Effector CD4-positive, alpha-beta T cell (primary cell): ENCODE results near the gene FICD.
A peak's percentile ranks its signal among the peaks of the same experiment; 100 is the strongest.

Experiments
- DNase-seq: peaks from one replicate; pipeline ENCODE4 v3.0.0-alpha.2; 2020

The FICD gene

GRCh38 chr12:108502922-108503321 lies 12.2 kb upstream of the FICD start:
- no peak for DNase-seq

- no peak for DNase-seq
Measured at GRCh38 chr12:108505129-108505528, 9.9 kb upstream of the FICD start.

- DNase-seq, result no peak
Measured at GRCh38 chr12:108507971-108508642, 7.0 kb upstream of the FICD start.

- no peak for DNase-seq
Measured at GRCh38 chr12:108509806-108510205, 5.3 kb upstream of the FICD start.

- DNase-seq, result no peak
Measured at GRCh38 chr12:108510836-108511235, 4.2 kb upstream of the FICD start.

GRCh38 chr12:108511633-108512540 lies 3.2 kb upstream of the FICD start:
- peak; percentile 66 for DNase-seq

- no peak for DNase-seq
Measured at GRCh38 chr12:108514468-108514972, 557 bp upstream of the FICD start.

GRCh38 chr12:108515916-108516315 lies 839 bp downstream of the FICD start:
- DNase-seq, result no peak

GRCh38 chr12:108516511-108517275 lies 1.6 kb downstream of the FICD start:
- no peak for DNase-seq

GRCh38 chr12:108517288-108518100 lies 2.4 kb downstream of the FICD start:
- DNase-seq, result no peak

- DNase-seq, result no peak
Measured at GRCh38 chr12:108518101-108518715, 3.1 kb downstream of the FICD start.

- no peak for DNase-seq
Measured at GRCh38 chr12:108518716-108519496, 3.8 kb downstream of the FICD start.

- DNase-seq, result no peak
Measured at GRCh38 chr12:108519558-108519957, 4.5 kb downstream of the FICD start.

- DNase-seq, result no peak
Measured at GRCh38 chr12:108523365-108523764, 8.3 kb downstream of the FICD start.

- no peak for DNase-seq
Measured at GRCh38 chr12:108525681-108526080, 10.6 kb downstream of the FICD start.

- DNase-seq, result no peak
Measured at GRCh38 chr12:108526482-108527165, 11.5 kb downstream of the FICD start.

- no peak for DNase-seq
Measured at GRCh38 chr12:108527166-108527496, 12.1 kb downstream of the FICD start.

- no peak for DNase-seq
Measured at GRCh38 chr12:108530161-108530560, 15.1 kb downstream of the FICD start.

GRCh38 chr12:108531929-108532848 lies 17.1 kb downstream of the FICD start:
- DNase-seq, result no peak
